Stimulated activated memory B cell treated with anti-CD40 and anti-IgM and Interleukin-4, amounts not matched to agents 10 μg/mL and 1 μg/mL and 100 μg/mL, for 72 hours (primary cell): Measurements from ENCODE around the gene PATJ.

Experiments used
- ATAC-seq: fragments of 150-1000 bp; cut with Tn5 transposase; 2 replicates; pipeline ENCODE4 v1.10.0; 2021
- H3K27ac Mint-ChIP-seq: one replicate; pipeline ENCODE4 v1.8.0; 2022; ENCODE audit warnings: mild to moderate bottlenecking, mixed read lengths
- H3K27me3 Mint-ChIP-seq: one replicate; pipeline ENCODE4 v1.8.0; 2022; ENCODE audit warnings: mixed read lengths
- H3K36me3 Mint-ChIP-seq: one replicate; pipeline ENCODE4 v1.8.0; 2022; ENCODE audit warnings: mixed read lengths
- H3K4me1 Mint-ChIP-seq: one replicate; pipeline ENCODE4 v1.8.0; 2022; ENCODE audit warnings: mixed read lengths
- H3K4me3 Mint-ChIP-seq: one replicate; pipeline ENCODE4 v1.8.0; 2022; ENCODE audit warnings: mild to moderate bottlenecking, moderate library complexity, mixed read lengths
- H3K9me3 Mint-ChIP-seq: one replicate; pipeline ENCODE4 v1.8.0; 2022; ENCODE audit warnings: mixed read lengths

The PATJ gene

DNA sequence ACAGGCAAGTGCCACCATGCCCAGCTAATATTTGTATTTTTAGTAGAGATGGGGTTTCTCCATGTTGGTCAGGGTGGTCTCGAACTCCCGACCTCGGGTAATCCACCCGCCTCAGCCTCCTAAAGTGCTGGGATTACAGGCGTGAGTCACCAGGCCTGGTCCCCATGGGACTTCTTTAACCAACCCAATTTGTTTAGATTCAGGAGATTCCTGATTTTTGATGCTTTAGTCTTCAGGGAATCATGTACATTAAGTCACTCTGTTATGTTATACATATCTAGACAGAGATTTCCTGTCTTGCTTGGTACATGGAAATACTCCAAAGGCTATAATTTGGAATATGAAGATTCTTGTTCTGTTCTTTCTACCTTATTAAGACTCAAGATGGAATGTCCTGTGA, 250.0 kb downstream of the PATJ start:
- H3K9me3 Mint-ChIP-seq: peaks cover 2% of the 10 kb centered on the region
- H3K27me3 Mint-ChIP-seq: no peaks in the 10 kb centered on the region
- H3K36me3 Mint-ChIP-seq: peaks cover 42% of the 10 kb centered on the region
- no peak overlapping the region for H3K4me3 Mint-ChIP-seq
- no peaks in the 10 kb centered on the region for H3K4me1 Mint-ChIP-seq
- ATAC-seq: no peak
- no peak overlapping the region for H3K27ac Mint-ChIP-seq

GRCh38 chr1:61993331-61993961, 251.2 kb downstream of the PATJ start:
- Mint-ChIP-seq H3K4me3 (no peak overlapping the region), H3K27ac (no peak overlapping the region), H3K9me3 (peaks cover 2% of the 10 kb centered on the region), H3K36me3 (peaks cover 36% of the 10 kb centered on the region), H3K4me1 (no peaks in the 10 kb centered on the region), H3K27me3 (no peaks in the 10 kb centered on the region)
- ATAC-seq: no peak

- peaks cover 2% of the 10 kb centered on the region for H3K9me3 Mint-ChIP-seq
- H3K4me1 Mint-ChIP-seq: no peaks in the 10 kb centered on the region
- H3K4me3 Mint-ChIP-seq: no peak overlapping the region
- no peak overlapping the region for H3K27ac Mint-ChIP-seq
- peaks cover 41% of the 10 kb centered on the region for H3K36me3 Mint-ChIP-seq
- no peak for ATAC-seq
- no peaks in the 10 kb centered on the region for H3K27me3 Mint-ChIP-seq
These were observed 253.4 kb downstream of the PATJ start for GRCh38 chr1:61995641-61996040.

- H3K4me3 Mint-ChIP-seq: no peak overlapping the region
- peaks cover 2% of the 10 kb centered on the region for H3K9me3 Mint-ChIP-seq
- ATAC-seq: no peak
- H3K36me3 Mint-ChIP-seq: peaks cover 35% of the 10 kb centered on the region
- H3K27me3 Mint-ChIP-seq: no peaks in the 10 kb centered on the region
- no peaks in the 10 kb centered on the region for H3K4me1 Mint-ChIP-seq
- no peak overlapping the region for H3K27ac Mint-ChIP-seq
These were observed 254.8 kb downstream of the PATJ start for GRCh38 chr1:61997123-61997522.

- H3K36me3 Mint-ChIP-seq: peaks cover 36% of the 10 kb centered on the region
- no peaks in the 10 kb centered on the region for H3K9me3 Mint-ChIP-seq
- ATAC-seq: no peak
These were observed 261.5 kb downstream of the PATJ start for GRCh38 chr1:62003777-62004176.

GRCh38 chr1:62006690-62007089, 264.4 kb downstream of the PATJ start:
- H3K27ac Mint-ChIP-seq: no peak overlapping the region
- H3K27me3 Mint-ChIP-seq: no peaks in the 10 kb centered on the region
- no peaks in the 10 kb centered on the region for H3K4me1 Mint-ChIP-seq
- no peaks in the 10 kb centered on the region for H3K9me3 Mint-ChIP-seq
- ATAC-seq: no peak
- no peak overlapping the region for H3K4me3 Mint-ChIP-seq
- peaks cover 36% of the 10 kb centered on the region for H3K36me3 Mint-ChIP-seq

More at GRCh38 chr1:62003777-62004176, 261.5 kb downstream of the PATJ start:
- no peak overlapping the region for H3K27ac Mint-ChIP-seq
- H3K4me1 Mint-ChIP-seq: no peaks in the 10 kb centered on the region
- H3K27me3 Mint-ChIP-seq: no peaks in the 10 kb centered on the region
- H3K4me3 Mint-ChIP-seq: no peak overlapping the region

GRCh38 chr1:62011006-62011405, 268.7 kb downstream of the PATJ start:
- H3K27ac Mint-ChIP-seq: no peak overlapping the region
- H3K27me3 Mint-ChIP-seq: no peaks in the 10 kb centered on the region
- H3K4me1 Mint-ChIP-seq: no peaks in the 10 kb centered on the region
- peaks cover 31% of the 10 kb centered on the region for H3K36me3 Mint-ChIP-seq
- no peaks in the 10 kb centered on the region for H3K9me3 Mint-ChIP-seq
- H3K4me3 Mint-ChIP-seq: no peak overlapping the region
- no peak for ATAC-seq

DNA sequence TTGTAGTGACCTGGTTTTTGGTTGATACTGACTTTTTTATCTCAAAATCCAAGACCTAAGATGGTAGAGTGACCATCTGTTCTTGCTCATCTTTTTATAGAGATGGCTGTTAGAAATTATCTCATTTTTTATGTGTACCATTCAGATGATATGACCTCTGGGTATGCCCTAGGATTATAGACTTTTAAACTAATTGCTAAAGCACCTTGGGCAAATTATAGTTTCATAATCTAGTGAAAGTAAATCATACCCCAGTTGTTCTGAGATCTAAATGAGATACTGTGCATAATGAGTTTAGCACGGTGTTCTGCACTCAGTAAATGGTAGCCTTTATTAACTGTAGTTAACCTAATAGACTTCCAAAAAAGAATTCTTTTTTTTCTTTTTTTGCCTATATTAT, 269.8 kb downstream of the PATJ start:
- Mint-ChIP-seq H3K27ac (no peak overlapping the region), H3K9me3 (no peaks in the 10 kb centered on the region), H3K27me3 (no peaks in the 10 kb centered on the region), H3K4me3 (no peak overlapping the region), H3K36me3 (peaks cover 28% of the 10 kb centered on the region), H3K4me1 (no peaks in the 10 kb centered on the region)
- ATAC-seq: no peak

- Mint-ChIP-seq H3K36me3 (peaks cover 22% of the 10 kb centered on the region), H3K4me3 (no peak overlapping the region), H3K27ac (no peak overlapping the region), H3K27me3 (no peaks in the 10 kb centered on the region), H3K4me1 (no peaks in the 10 kb centered on the region), H3K9me3 (no peaks in the 10 kb centered on the region)
- no peak for ATAC-seq
These were observed 270.6 kb downstream of the PATJ start for GRCh38 chr1:62012836-62013235.

DNA sequence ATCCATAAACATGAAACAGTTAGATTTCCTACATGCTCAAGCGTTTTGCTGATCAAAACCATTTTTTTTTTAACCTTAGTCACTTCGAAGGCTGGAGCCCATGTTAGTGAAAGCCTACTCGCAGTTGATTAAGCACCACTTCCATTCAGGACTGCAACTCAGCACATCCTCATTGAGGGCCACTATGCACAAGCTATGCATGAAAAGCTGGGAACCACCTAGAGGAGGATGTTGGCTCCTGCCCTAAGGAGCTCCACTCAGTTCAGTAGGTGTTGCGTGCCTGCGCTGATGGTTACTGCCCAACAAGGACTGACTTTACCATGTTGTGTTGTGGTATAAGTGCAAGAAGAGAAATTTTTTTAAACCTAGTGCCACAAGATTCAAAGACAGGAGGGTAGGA, 271.0 kb downstream of the PATJ start:
- Mint-ChIP-seq H3K36me3 (peaks cover 27% of the 10 kb centered on the region), H3K4me1 (no peaks in the 10 kb centered on the region), H3K27ac (no peak overlapping the region), H3K9me3 (no peaks in the 10 kb centered on the region), H3K4me3 (no peak overlapping the region), H3K27me3 (no peaks in the 10 kb centered on the region)
- no peak for ATAC-seq

- Mint-ChIP-seq H3K4me3 (no peak overlapping the region), H3K27me3 (no peaks in the 10 kb centered on the region), H3K9me3 (no peaks in the 10 kb centered on the region), H3K4me1 (no peaks in the 10 kb centered on the region), H3K36me3 (peaks cover 60% of the 10 kb centered on the region), H3K27ac (no peak overlapping the region)
- no peak for ATAC-seq
These were observed 280.2 kb downstream of the PATJ start for GRCh38 chr1:62022382-62022983.

DNA sequence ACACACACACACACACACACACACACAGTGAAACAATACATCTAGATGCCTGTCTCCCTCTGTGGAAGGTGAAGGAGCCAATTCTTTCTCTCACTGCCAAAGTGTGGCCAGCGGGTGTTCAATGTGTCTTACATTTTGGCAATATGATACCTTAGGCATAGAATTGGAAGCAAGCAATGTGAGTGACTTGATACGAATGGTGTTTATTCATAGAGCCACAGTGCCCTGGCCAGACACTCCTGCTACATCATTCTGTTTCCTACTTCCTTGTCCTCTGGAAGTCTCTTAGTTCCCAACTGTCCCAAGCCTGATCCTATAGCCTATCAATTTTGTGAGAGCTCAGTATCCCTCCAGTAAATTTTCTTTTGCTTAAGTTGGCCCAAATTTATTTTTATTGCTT, 282.4 kb downstream of the PATJ start:
- H3K27me3 Mint-ChIP-seq: no peaks in the 10 kb centered on the region
- H3K4me1 Mint-ChIP-seq: peaks cover 3% of the 10 kb centered on the region
- H3K4me3 Mint-ChIP-seq: no peak overlapping the region
- no peak overlapping the region for H3K27ac Mint-ChIP-seq
- ATAC-seq: no peak
- peaks cover 57% of the 10 kb centered on the region for H3K36me3 Mint-ChIP-seq
- H3K9me3 Mint-ChIP-seq: no peaks in the 10 kb centered on the region

GRCh38 chr1:62025154-62025553, 282.9 kb downstream of the PATJ start:
- no peaks in the 10 kb centered on the region for H3K9me3 Mint-ChIP-seq
- peaks cover 7% of the 10 kb centered on the region for H3K4me1 Mint-ChIP-seq
- H3K27ac Mint-ChIP-seq: no peak overlapping the region
- ATAC-seq: no peak
- no peaks in the 10 kb centered on the region for H3K27me3 Mint-ChIP-seq
- H3K36me3 Mint-ChIP-seq: peaks cover 52% of the 10 kb centered on the region
- H3K4me3 Mint-ChIP-seq: no peak overlapping the region

- Mint-ChIP-seq H3K27ac (no peak overlapping the region), H3K4me1 (peaks cover 13% of the 10 kb centered on the region), H3K9me3 (no peaks in the 10 kb centered on the region), H3K27me3 (no peaks in the 10 kb centered on the region), H3K36me3 (peaks cover 45% of the 10 kb centered on the region), H3K4me3 (no peak overlapping the region)
- no peak for ATAC-seq
These were observed 283.6 kb downstream of the PATJ start for GRCh38 chr1:62025892-62026291.

GRCh38 chr1:62029704-62030103, 287.4 kb downstream of the PATJ start:
- Mint-ChIP-seq H3K4me3 (no peak overlapping the region), H3K27ac (no peak overlapping the region), H3K4me1 (peaks cover 13% of the 10 kb centered on the region), H3K36me3 (peaks cover 50% of the 10 kb centered on the region), H3K9me3 (no peaks in the 10 kb centered on the region), H3K27me3 (no peaks in the 10 kb centered on the region)
- no peak for ATAC-seq

- Mint-ChIP-seq H3K4me1 (peaks cover 9% of the 10 kb centered on the region), H3K27ac (no peak overlapping the region), H3K9me3 (no peaks in the 10 kb centered on the region), H3K27me3 (no peaks in the 10 kb centered on the region), H3K4me3 (no peak overlapping the region), H3K36me3 (peaks cover 25% of the 10 kb centered on the region)
- no peak for ATAC-seq
These were observed 292.5 kb downstream of the PATJ start for GRCh38 chr1:62034790-62035189.
